Ovary (tissue), 3 donors: ENCODE data around the gene CTPS1.

Experiments
- EP300 ChIP-seq: sonication (generic); formaldehyde crosslinking; IDR thresholded peaks from one replicate; pipeline ENCODE4 v1.6.1; 2017; ENCODE audit warnings: antibody characterized with exemption
- POLR2A ChIP-seq: fragments of 450-650 bp; IDR thresholded peaks from one replicate; pipeline ENCODE4 v1.6.1; 2017; ENCODE audit warnings: antibody characterized with exemption, mild to moderate bottlenecking, moderate library complexity
- TF ChIP-seq, protein P1 (sequence below), 3 donors: fragments of 450-650 bp in 2 of 3; fragments of 200-600 bp in 1 of 3; IDR thresholded peaks; one replicate each; pipeline versions ENCODE4 v1.5.1 to v1.8.0; 2016 to 2022; ENCODE audit warnings: antibody characterized with exemption in 3 of 3, mild to moderate bottlenecking in 1 of 3
- donor health status: DM: no; HTN: no; CAD: no.

GRCh38 chr1:41033272-41033671, 53.8 kb downstream of the CTPS1 start:
- TF ChIP-seq, protein P1, sequence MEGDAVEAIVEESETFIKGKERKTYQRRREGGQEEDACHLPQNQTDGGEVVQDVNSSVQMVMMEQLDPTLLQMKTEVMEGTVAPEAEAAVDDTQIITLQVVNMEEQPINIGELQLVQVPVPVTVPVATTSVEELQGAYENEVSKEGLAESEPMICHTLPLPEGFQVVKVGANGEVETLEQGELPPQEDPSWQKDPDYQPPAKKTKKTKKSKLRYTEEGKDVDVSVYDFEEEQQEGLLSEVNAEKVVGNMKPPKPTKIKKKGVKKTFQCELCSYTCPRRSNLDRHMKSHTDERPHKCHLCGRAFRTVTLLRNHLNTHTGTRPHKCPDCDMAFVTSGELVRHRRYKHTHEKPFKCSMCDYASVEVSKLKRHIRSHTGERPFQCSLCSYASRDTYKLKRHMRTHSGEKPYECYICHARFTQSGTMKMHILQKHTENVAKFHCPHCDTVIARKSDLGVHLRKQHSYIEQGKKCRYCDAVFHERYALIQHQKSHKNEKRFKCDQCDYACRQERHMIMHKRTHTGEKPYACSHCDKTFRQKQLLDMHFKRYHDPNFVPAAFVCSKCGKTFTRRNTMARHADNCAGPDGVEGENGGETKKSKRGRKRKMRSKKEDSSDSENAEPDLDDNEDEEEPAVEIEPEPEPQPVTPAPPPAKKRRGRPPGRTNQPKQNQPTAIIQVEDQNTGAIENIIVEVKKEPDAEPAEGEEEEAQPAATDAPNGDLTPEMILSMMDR (IDR thresholded peaks at IDR 0.05), result no peak
- TF ChIP-seq POLR2A, result no peak
- TF ChIP-seq EP300, result no peak
